ENCODE measurements around the gene WDR91. TPM values are rescaled to one million over a fixed set of nuclear protein-coding genes. Genes with fewer than 3 reads are reported as not detected.

WDR91 gene
- total and polyA plus RNA-seq, 2 donors (not counting 1 experiment from before 2014, with no cell fraction given): 26.7 to 40.7 TPM

- no peak overlapping the region for H3K9ac ChIP-seq (ENCODE audit: low read length)
- no peak overlapping the region for H3K4me3 Mint-ChIP-seq
- DNase-seq (no peak), ATAC-seq (ENCODE audit: low read depth) (no peak)
- no peaks in the 10 kb centered on the region for H3K4me1 ChIP-seq (ENCODE audit: control insufficient read depth in 2 of 2, insufficient read depth in 2 of 2, low read length in 2 of 2)
- H3K79me2 ChIP-seq (ENCODE audit: control insufficient read depth, insufficient read depth, low read length): peaks cover 7% of the 10 kb centered on the region
- TF ChIP-seq EZH2 (IDR thresholded peaks at IDR 0.05; ENCODE audit: borderline replicate concordance, insufficient read depth, low read depth, low read length, poor library complexity, severe bottlenecking): no peak
- no peak for TF ChIP-seq CTCF (IDR thresholded peaks at IDR 0.05)
- H3K4me3 ChIP-seq (ENCODE audit: control extremely low read depth in 1 of 5, extremely low read depth in 1 of 5, insufficient read depth in 1 of 5, low read depth in 2 of 5, low read length in 4 of 5): no peak overlapping the region
- no peaks in the 10 kb centered on the region for H3K27me3 ChIP-seq (replicated peaks in 1 of 4; ENCODE audit: control extremely low read depth in 1 of 4, control insufficient read depth in 3 of 4, insufficient read depth in 4 of 4, low read length in 3 of 4)
- no peaks in the 10 kb centered on the region for H3K9me3 Mint-ChIP-seq (ENCODE audit: insufficient read depth)
- ChIA-PET CTCF (no interaction called here), POLR2A (no interaction called here)
- no peaks in the 10 kb centered on the region for H3K9me3 ChIP-seq (ENCODE audit: control extremely low read depth in 1 of 3, control insufficient read depth in 2 of 3, insufficient read depth in 1 of 3, low read length in 2 of 3)
- H3K4me1 Mint-ChIP-seq: peaks cover 2% of the 10 kb centered on the region
- H3K27ac ChIP-seq (ENCODE audit: low read length in 2 of 2): no peak overlapping the region
- 100% methylated on average over 4 of the region's 4 CpGs for whole genome bisulfite sequencing (ENCODE audit: insufficient coverage)
- no peaks in the 10 kb centered on the region for H3K27me3 Mint-ChIP-seq
- no peak overlapping the region for H3K27ac Mint-ChIP-seq
- no peak overlapping the region for H3K4me2 ChIP-seq (replicated peaks; ENCODE audit: low read depth, low read length, poor library complexity, severe bottlenecking)
- H4K20me1 ChIP-seq (ENCODE audit: control insufficient read depth, insufficient read depth, low read length, poor library complexity, severe bottlenecking): no peaks in the 10 kb centered on the region
- peaks cover 5 to 89% of the 10 kb centered on the region in 2 experiments for H3K36me3 ChIP-seq (replicated peaks in 1 of 2; ENCODE audit: control extremely low read depth in 1 of 2, control insufficient read depth in 1 of 2, extremely low read depth in 1 of 2, insufficient read depth in 2 of 2, low read length in 1 of 2)
- no peak overlapping the region for H2AFZ ChIP-seq (ENCODE audit: insufficient read depth, low read depth, low read length, poor library complexity, severe bottlenecking)
- intact Hi-C loops (cut with micrococcal nuclease): no loop called here
These were observed 11.9 kb downstream of the WDR91 start for GRCh38 chr7:135199439-135199838.

GRCh38 chr7:135197906-135198655, 13.2 kb downstream of the WDR91 start:
- Histone ChIP-seq H3K36me3 (replicated peaks in 1 of 2; ENCODE audit: control extremely low read depth in 1 of 2, control insufficient read depth in 1 of 2, extremely low read depth in 1 of 2, insufficient read depth in 2 of 2, low read length in 1 of 2) (peaks cover 3 to 89% of the 10 kb centered on the region in 2 experiments), H3K27me3 (replicated peaks in 1 of 4; ENCODE audit: control extremely low read depth in 1 of 4, control insufficient read depth in 3 of 4, insufficient read depth in 4 of 4, low read length in 3 of 4) (no peaks in the 10 kb centered on the region), H3K9me3 (ENCODE audit: control extremely low read depth in 1 of 3, control insufficient read depth in 2 of 3, insufficient read depth in 1 of 3, low read length in 2 of 3) (no peaks in the 10 kb centered on the region), H4K20me1 (ENCODE audit: control insufficient read depth, insufficient read depth, low read length, poor library complexity, severe bottlenecking) (no peaks in the 10 kb centered on the region), H3K27ac (ENCODE audit: low read length in 2 of 2) (no peak overlapping the region), H3K4me2 (replicated peaks; ENCODE audit: low read depth, low read length, poor library complexity, severe bottlenecking) (no peak overlapping the region), H3K9ac (ENCODE audit: low read length) (no peak overlapping the region), H3K4me1 (ENCODE audit: control insufficient read depth in 2 of 2, insufficient read depth in 2 of 2, low read length in 2 of 2) (no peaks in the 10 kb centered on the region), H3K79me2 (ENCODE audit: control insufficient read depth, insufficient read depth, low read length) (peaks cover 5% of the 10 kb centered on the region), H2AFZ (ENCODE audit: insufficient read depth, low read depth, low read length, poor library complexity, severe bottlenecking) (no peak overlapping the region), H3K4me3 (ENCODE audit: control extremely low read depth in 1 of 5, extremely low read depth in 1 of 5, insufficient read depth in 1 of 5, low read depth in 2 of 5, low read length in 4 of 5) (no peak overlapping the region)
- Mint-ChIP-seq H3K27ac (no peak overlapping the region), H3K27me3 (no peaks in the 10 kb centered on the region), H3K4me1 (no peaks in the 10 kb centered on the region), H3K9me3 (ENCODE audit: insufficient read depth) (no peaks in the 10 kb centered on the region), H3K4me3 (no peak overlapping the region)
- ChIA-PET CTCF (no interaction called here), POLR2A (no interaction called here)
- TF ChIP-seq EZH2 (IDR thresholded peaks at IDR 0.05; ENCODE audit: borderline replicate concordance, insufficient read depth, low read depth, low read length, poor library complexity, severe bottlenecking): no peak
- intact Hi-C loops (cut with micrococcal nuclease): no loop called here
- 95% methylated on average over 6 of the region's 15 CpGs for WGBS (ENCODE audit: insufficient coverage)
- no peak for ATAC-seq (ENCODE audit: low read depth)
- no peak for DNase-seq
